ENCODE data around the gene SLC35A3.

GRCh38 chr1:100034470-100034869 lies 64.7 kb downstream of the SLC35A3 start:
- no peak for TF ChIP-seq POLR2A (IDR thresholded peaks at IDR 0.05)
- TF ChIP-seq, protein P1, sequence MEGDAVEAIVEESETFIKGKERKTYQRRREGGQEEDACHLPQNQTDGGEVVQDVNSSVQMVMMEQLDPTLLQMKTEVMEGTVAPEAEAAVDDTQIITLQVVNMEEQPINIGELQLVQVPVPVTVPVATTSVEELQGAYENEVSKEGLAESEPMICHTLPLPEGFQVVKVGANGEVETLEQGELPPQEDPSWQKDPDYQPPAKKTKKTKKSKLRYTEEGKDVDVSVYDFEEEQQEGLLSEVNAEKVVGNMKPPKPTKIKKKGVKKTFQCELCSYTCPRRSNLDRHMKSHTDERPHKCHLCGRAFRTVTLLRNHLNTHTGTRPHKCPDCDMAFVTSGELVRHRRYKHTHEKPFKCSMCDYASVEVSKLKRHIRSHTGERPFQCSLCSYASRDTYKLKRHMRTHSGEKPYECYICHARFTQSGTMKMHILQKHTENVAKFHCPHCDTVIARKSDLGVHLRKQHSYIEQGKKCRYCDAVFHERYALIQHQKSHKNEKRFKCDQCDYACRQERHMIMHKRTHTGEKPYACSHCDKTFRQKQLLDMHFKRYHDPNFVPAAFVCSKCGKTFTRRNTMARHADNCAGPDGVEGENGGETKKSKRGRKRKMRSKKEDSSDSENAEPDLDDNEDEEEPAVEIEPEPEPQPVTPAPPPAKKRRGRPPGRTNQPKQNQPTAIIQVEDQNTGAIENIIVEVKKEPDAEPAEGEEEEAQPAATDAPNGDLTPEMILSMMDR (IDR thresholded peaks at IDR 0.05), result no peak
- no peak for TF ChIP-seq EP300 (IDR thresholded peaks at IDR 0.05)
- no peak for TF ChIP-seq POLR2AphosphoS5 (IDR thresholded peaks at IDR 0.05)

Measured in gastroesophageal sphincter (tissue), 3 donors.